Dedifferentiated amniotic fluid mesenchymal stem cell (primary cell): ENCODE data around the gene GGTLC2.
"Not testable (repeated sequence)": the region's sequence is repeated elsewhere in the genome, so short reads cannot be mapped to it uniquely, and the experiment has no call there.

Source experiments
- DNase-seq: peaks from one replicate; pipeline ENCODE4 v3.0.0-alpha.2; 2016; ENCODE audit errors: extremely low spot score

The GGTLC2 gene

DNA sequence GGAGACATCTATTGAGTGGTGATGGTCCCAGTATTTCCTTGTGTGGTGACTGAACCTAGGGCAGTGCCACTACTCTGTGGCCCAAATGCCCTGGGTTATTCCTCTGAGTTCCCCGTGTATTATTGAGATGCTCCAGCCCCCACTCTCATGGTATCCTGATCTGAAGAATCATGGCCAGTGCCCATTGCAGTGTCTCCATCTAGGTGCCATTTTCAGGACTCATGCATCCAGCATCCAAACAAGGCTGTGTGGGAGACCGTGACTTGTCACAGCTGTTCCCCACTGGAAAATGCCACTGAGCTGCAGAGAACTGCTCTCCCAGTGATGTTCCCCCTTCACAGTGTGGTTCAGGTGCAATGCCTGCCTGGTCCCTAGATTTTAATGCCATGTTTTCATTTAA lies 24.7 kb downstream of the GGTLC2 start:
- no peak for DNase-seq

DNA sequence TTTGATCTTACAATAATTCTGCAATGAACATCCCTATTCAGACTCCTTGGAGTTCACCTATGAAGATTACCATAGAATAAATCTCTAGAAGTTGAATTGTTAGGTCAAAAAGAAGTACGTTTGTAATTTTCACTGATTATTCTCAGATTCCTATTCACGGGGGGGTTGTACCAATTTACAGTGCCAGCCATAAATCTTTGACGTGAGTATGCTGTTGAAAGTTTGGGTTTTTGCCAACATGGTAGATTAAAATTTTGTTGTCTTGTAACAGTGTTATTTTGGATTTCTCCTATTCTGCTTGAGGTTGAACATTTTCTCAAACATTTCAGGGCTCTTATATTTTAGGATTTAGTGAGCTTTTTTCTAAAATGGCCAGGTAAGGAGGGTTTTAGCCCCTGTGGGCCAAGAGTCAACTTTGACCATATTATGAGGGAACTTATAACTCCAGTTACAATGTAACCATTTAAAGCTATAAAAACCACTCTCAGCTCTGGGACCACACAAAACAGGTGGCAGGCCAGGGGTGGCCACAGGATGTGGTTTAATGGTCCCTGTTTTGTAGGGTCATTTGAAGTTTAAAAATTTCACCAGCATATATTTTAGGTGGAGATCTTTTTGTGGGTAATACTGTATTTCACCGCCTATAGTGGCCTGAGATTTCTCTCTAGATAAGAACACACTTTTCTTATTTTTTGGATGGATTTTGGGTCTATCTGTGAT lies 25.8 kb downstream of the GGTLC2 start:
- DNase-seq, result no peak

- DNase-seq, result no peak
Observed at GRCh38 chr22:22671506-22671905, 27.1 kb downstream of the GGTLC2 start.

DNA sequence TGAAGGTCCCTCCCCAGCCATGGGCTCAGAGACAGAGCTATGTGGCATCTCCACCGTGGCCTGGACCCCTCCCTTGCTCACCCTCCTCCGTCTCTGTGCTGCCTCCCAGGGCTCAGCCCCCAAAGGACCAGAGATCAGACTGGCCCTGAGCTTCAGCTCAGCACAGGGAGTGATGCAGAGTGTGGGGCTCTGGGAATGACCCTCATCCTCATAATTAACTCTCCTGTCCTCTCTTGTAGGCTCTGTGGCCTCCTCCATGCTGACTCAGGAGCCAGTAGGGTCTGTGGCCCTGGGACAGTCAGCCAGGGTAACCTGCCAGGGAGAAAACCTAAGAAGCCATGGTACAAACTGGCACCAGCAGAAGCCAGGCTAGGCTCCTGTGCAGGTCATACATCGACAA lies 28.7 kb downstream of the GGTLC2 start:
- no peak for DNase-seq

DNA sequence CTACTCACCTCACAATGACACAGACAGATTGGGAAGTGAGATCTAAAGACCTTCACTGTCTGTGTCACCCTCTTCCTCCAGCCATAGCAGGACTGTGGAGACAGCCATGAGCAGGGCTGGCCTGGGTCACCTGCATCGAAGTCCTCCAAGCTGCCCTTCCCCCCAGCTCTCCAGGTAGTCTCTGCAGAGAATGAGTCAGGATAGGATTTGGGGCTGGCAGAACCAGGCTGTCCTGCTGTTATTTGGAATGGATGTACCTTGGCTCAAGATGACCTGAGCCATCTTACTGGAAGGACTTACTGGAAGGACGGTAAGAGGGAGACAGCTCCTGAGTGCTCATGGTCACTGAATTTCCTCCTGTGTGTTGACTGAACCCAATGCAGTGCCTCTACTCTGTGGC lies 29.2 kb downstream of the GGTLC2 start:
- no peak for DNase-seq

DNA sequence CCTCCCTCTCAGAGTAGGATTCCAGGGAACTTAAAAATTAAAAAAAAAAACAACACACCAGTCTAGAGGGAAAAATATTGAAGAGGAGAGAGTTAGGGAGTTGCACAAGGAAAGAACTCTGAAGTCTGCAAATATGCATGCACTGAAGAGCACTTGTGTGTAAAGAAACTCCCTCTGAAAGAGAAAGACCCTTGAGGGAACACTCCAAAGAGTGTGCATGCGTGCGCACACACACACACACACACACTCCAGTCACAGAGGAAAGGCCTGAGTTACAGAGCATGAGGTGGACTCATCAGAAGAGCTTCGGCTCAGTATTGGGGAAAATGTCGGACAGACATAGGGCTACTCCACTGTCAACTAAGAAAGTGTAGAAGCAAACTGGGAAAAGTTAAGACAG lies 30.1 kb downstream of the GGTLC2 start:
- DNase-seq, result no peak

DNA sequence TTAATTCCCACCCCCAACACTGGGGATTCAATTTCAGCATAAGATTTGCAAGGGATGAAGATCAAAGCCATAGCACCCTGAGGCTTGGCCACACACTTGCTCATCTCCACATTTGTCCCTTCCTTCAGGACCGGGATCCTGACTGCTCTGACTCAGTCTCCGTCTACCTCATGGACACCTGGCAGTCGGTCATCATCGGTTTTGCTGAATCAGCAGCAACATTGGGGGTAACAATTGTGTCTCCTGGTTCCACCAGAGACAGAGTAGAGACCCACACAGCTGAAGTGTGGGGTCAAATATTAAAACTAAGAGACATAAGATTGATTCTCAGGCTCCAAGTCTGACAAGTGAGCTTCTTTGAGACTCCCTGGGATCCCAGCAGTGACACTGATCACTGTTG lies 34.6 kb downstream of the GGTLC2 start:
- no peak for DNase-seq

GRCh38 chr22:22680396-22680795 lies 36.0 kb downstream of the GGTLC2 start:
- DNase-seq, result no peak

GRCh38 chr22:22681221-22681739 lies 36.9 kb downstream of the GGTLC2 start:
- DNase-seq, result peak; percentile 25

DNA sequence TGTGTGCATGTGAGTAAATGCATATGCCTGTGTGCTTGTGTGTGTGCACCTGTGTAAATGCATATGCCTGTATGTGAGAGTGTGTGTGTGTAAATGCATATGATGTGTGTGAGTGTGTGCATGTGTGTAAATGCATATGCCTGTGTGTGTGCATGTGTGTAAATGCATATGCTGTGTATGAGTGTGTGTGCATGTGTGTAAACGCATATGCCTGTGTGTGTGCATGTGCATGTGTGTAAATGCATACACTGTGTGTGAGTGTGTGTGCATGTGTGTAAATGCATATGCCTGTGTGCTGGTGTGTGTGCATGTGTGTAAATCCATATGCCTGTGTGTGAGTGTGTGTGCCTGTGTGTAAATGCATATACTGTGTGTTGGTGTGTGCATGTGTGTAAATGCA lies 37.8 kb downstream of the GGTLC2 start:
- no peak for DNase-seq

GRCh38 chr22:22682807-22683667 lies 38.6 kb downstream of the GGTLC2 start:
- DNase-seq, result peak; percentile 61

DNA sequence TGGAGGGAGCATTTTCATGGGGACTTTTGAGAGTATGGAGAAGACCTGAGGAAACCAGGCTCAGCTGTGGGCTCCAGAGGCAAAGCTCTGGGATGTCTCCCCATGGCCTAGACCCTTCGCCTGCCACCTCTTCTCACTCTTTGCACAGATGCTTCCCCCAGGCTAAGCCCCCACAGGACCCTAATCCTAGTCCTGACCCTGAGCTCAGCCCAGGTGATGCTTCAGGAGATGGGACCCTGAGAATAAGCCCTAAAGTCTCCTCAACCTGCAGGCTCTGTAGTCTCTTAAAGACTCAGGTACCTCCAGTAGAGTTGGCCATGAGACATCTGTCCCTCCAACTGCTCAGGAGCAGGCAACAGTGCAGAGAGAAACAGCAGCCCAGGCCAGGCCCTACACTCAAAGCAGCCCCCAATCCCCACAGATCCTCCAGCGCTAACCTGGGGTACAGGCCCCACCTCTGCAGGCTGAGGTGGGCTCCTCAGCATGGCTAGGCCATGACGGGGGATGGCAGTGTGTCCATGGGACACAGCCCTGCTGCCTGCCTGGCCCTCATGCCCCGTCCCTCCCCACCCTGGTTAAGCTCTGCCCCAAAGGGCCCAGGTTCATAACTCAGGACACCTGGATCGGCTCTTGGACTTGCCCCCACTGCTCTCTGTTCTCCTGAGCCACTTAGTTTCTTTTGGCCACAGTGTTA lies 39.4 kb downstream of the GGTLC2 start:
- no peak for DNase-seq

DNA sequence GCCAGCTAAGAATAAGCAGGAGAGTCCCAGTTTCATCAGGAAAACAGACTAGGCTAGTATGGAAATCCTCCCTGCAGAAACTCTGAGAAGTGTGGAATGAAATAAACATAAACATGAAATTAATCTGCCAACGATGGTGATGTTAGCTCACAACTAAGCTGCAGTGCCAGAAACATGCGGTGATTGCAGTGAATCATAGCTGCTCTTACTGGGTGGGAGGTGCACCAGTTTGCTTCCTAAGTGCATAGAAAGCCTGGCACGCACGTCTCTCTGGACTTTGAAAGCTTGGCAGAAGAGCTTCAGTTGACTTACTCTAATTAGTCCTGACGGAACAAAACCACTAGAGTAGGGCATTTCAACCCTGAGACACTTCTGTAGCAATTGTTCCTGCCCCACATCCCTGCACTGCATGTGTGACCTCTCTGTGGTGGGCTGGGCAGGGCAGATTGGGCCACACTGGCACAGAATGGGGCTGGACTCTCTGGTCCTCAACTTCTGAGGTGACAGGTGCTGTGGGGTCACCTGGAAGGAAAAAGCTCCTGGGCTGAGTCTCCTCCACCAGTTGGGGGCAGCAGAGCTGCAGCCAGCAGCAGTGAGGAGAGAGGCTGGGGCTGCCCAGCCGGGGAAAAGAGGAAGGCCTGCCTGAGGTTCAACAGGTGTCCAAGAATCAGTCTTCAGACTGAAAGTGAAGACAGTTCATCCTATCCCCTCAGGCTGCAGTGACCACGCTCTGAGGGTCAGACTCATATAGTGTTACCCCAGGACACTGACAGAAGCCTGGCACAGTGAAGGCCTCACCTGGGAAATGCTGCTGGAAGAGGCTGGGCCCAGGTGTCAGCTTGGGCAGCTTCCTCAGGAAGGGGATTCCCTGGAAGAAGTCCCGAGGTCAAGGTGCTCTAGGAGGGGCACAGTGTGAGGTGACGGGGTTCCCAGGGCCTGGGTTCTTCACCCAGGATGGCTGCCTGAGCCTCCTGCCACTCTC lies 40.5 kb downstream of the GGTLC2 start:
- DNase-seq, result peak; percentile 92

GRCh38 chr22:22685586-22685985 lies 41.2 kb downstream of the GGTLC2 start:
- no peak for DNase-seq

DNA sequence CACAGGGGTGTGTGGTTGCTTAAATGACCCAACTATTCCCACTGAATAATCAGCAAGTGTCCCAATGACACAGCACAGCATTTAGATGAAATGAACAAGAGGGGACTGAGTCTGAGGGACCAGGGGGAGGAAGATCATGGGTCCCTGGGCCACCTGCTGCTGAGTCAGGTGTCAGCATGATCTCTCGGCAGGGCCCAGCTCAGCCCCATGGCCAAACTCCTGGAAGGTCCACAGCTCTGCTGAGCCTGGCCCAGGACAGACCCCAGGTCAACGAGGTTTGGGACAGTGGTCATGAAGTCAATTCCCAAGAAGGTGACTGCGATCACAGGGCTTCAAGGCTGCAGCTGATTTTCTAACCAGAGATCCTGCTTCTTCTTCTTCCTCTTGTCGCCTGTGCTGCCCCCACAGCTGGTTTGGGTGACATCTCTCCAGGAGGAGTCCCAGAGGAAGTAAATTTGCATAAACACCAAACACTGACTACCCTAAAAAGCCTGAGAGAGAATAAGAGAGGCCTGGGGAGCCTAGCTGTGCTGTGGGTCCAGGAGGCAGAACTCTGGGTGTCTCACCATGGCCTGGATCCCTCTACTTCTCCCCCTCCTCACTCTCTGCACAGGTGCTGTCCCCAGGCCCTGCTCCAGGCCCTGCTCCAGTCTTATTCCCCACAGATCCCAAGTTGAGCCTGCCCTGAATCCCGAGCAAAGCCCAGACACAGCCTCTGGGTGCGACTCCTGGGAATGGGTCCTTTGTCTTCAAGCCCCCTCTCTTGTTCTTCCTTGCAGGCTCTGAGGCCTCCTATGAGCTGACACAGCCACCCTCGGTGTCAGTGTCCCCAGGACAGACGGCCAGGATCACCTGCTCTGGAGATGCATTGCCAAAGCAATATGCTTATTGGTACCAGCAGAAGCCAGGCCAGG lies 42.0 kb downstream of the GGTLC2 start:
- not testable (repeated sequence) for DNase-seq

DNA sequence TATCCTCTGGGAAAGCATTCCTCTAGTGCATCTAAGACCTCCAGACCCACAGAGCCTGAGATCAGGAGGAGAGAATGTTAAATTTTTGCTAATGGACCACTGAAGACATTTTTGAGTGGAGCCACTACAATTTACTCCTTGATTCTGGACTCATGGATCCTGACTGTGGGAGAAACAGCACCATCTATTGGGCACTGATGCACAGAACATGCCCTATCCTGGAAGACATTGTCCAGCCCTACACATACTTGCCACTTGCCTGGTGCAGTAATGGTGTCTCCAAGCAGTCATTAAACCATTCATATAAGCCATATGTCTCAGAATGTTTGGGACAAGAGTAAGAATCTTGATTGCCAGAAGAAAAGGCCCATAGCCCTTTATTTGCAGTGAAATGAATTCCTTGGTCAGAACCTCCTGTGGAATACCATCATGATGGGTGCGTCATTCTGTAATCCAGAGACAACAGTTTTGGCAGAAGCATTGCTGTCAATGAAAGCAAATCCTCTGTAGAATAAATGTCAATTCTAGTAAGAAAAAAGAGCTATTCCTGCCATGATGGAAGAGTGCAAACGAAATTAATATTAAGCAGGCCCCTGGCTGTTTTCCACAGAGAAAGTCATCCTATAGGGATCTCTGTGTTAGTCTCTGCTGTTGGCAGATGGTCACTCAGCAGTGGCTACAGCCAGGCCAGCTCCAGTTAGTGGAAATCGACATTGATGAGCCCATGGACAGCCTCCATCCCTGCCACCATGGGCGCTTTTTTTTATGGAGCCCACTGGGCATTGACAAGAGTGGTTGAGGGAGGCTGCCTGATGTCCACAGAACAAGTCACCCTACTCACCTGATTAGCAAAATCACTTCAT lies 43.5 kb downstream of the GGTLC2 start:
- DNase-seq, result peak; percentile 69

DNA sequence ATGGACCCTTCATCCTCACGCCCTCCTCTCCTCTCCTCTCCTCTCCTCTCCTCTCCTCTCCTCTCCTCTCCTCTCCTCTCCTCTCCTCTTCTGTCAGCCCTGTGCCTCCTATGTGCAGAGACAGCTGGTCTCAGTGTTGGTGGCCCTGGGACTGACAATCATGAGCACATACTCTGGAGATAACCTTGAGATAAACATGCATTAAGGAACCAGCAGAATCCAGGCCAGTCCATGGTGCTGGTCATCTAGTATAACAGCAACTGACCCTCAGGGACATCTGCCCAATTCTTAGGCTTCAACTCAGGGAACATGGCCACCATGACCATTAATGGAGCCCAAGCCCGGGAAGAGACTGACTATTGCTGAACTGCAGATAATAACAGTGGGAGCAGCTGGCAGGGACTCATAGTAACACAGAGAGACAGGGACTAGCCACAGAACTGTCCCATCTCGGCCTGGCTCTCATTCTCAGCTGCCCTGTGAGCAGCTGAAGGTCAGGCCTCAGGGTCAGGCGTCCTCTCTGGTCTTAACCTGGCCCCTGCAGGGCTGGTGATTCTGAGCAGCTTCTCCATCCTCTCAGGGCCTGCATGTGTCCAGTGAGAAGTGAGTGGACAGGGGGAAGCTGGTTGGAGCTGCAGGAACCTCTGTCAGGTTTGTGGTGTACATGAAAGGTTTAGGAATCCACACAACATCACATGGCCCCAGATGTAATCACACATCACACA lies 45.4 kb downstream of the GGTLC2 start:
- DNase-seq, result no peak

- no peak for DNase-seq
Observed at GRCh38 chr22:22691055-22691454, 46.6 kb downstream of the GGTLC2 start.
